Hepatocyte (in vitro differentiated cells): ENCODE data around the gene CXCR2.

Experiments used
- CTCF ChIP-seq: fragments of 200-600 bp; sonication (generic); IDR thresholded peaks from 2 replicates; pipeline ENCODE4 v1.5.1; 2016; ENCODE audit warnings: antibody characterized with exemption, mild to moderate bottlenecking; ENCODE audit not compliant: poor library complexity
- EZH2 ChIP-seq: fragments of 200-600 bp; sonication (generic); IDR thresholded peaks from 2 replicates; pipeline ENCODE4 v1.6.1; 2016; ENCODE audit warnings: antibody characterized with exemption, mild to moderate bottlenecking, borderline replicate concordance
- EZH2phosphoT487 ChIP-seq: fragments of 200-600 bp; sonication (generic); IDR thresholded peaks from one replicate; pipeline ENCODE4 v1.6.1; 2018; ENCODE audit warnings: antibody characterized with exemption, mild to moderate bottlenecking, low read depth, moderate library complexity; ENCODE audit not compliant: unreplicated experiment, severe bottlenecking

GRCh38 chr2:218081063-218081462, 44.8 kb upstream of the CXCR2 start:
- TF ChIP-seq CTCF (no peak), EZH2phosphoT487 (no peak), EZH2 (no peak)
